Smooth muscle cell (in vitro differentiated cells): ENCODE results near the gene TSKS. TPM values are rescaled to one million over a fixed set of nuclear protein-coding genes. Genes with fewer than 3 reads are reported as not detected.

Experiments used
- DNase-seq: peaks from one replicate; lab custom pipeline; 2025; ENCODE audit not compliant: unreplicated experiment; lab: John Stamatoyannopoulos, UW
- H2AFZ ChIP-seq: fragments of 200-600 bp; sonication (generic); 2 replicates; pipeline ENCODE4 v1.6.0; 2016; ENCODE audit warnings: antibody characterized with exemption, low read depth, mild to moderate bottlenecking
- H3F3A ChIP-seq: fragments of 200-600 bp; sonication (generic); 2 replicates; pipeline ENCODE4 v1.6.0; 2017; ENCODE audit warnings: antibody characterized with exemption, low read depth
- H3K27ac ChIP-seq: fragments of 200-600 bp; sonication (generic); 2 replicates; pipeline ENCODE4 v1.5.1; 2016; ENCODE audit warnings: low read depth, mild to moderate bottlenecking
- H3K27me3 ChIP-seq: fragments of 200-600 bp; sonication (generic); 2 replicates; pipeline ENCODE4 v1.6.1; 2016; ENCODE audit warnings: low read depth, mild to moderate bottlenecking
- H3K36me3 ChIP-seq: fragments of 200-600 bp; sonication (generic); 2 replicates; pipeline ENCODE4 v1.5.1; 2016; ENCODE audit warnings: low read depth
- H3K4me1 ChIP-seq: fragments of 200-600 bp; sonication (generic); 2 replicates; pipeline ENCODE4 v1.5.1; 2016; ENCODE audit warnings: low read depth
- H3K4me2 ChIP-seq: fragments of 200-600 bp; sonication (generic); 2 replicates; pipeline ENCODE4 v1.6.0; 2016; ENCODE audit warnings: mild to moderate bottlenecking
- H3K4me3 ChIP-seq: fragments of 200-600 bp; sonication (generic); 2 replicates; pipeline ENCODE4 v1.5.1; 2016; ENCODE audit warnings: mild to moderate bottlenecking
- H3K79me2 ChIP-seq: fragments of 200-600 bp; sonication (generic); 2 replicates; pipeline ENCODE4 v1.6.0; 2016; ENCODE audit warnings: low read depth, mild to moderate bottlenecking
- H3K9ac ChIP-seq: fragments of 200-600 bp; sonication (generic); 2 replicates; pipeline ENCODE4 v1.6.0; 2016; ENCODE audit warnings: low read depth
- H3K9me3 ChIP-seq: fragments of 200-600 bp; sonication (generic); replicated peaks from 2 replicates; pipeline ENCODE4 v1.5.1; 2016; ENCODE audit warnings: low read depth
- H4K20me1 ChIP-seq: fragments of 200-600 bp; sonication (generic); 2 replicates; pipeline ENCODE4 v1.6.0; 2016; ENCODE audit warnings: low read depth
- CTCF ChIP-seq: fragments of 200-600 bp; sonication (generic); IDR thresholded peaks from 2 replicates; pipeline ENCODE4 v1.5.1; 2017; ENCODE audit warnings: borderline replicate concordance, mild to moderate bottlenecking, antibody characterized with exemption; ENCODE audit not compliant: insufficient read depth, poor library complexity, severe bottlenecking
- WGBS: methylation state at CpG from one replicate; pipeline ENCODE4 v1.1.7; 2016; ENCODE audit warnings: low lambda C conversion rate; 5-methylcytosine and 5-hydroxymethylcytosine counted together
- polyA plus RNA-seq: library from polyadenylated mRNA; unstranded; fragments of >200 nt; fragmentation: Nextera tagmentation; extraction: Ambion mirVana; gene quantifications from 2 replicates; pipeline ENCODE4 v1.2.1, GENCODE V29; 2016
- total RNA-seq: library from RNA; depleted of rRNA; stranded (reverse); fragments of >200 nt; gene quantifications from 2 replicates; pipeline ENCODE4 v1.2.3, GENCODE V29; 2014

Gene TSKS
- total and polyA plus RNA-seq, 2 experiments from 2014 or later = not detected

- Histone ChIP-seq H3K4me1 (no peaks in the 10 kb centered on the region), H3K4me3 (no peak overlapping the region), H3K36me3 (no peaks in the 10 kb centered on the region), H3K79me2 (no peaks in the 10 kb centered on the region), H3K27me3 (no peaks in the 10 kb centered on the region), H3F3A (no peaks in the 10 kb centered on the region), H3K27ac (no peak overlapping the region), H3K4me2 (no peak overlapping the region), H3K9me3 (no peaks in the 10 kb centered on the region), H2AFZ (no peak overlapping the region), H3K9ac (no peak overlapping the region), H4K20me1 (no peaks in the 10 kb centered on the region)
- 89% methylated on average over 3 of the region's 3 CpGs for WGBS
- TF ChIP-seq CTCF = no peak
- no peak for DNase-seq
Measured at GRCh38 chr19:49716154-49716553, 47.0 kb downstream of the TSKS start.

GRCh38 chr19:49713236-49713845 lies 49.8 kb downstream of the TSKS start:
- H3K27ac ChIP-seq = no peak overlapping the region
- no peak overlapping the region for H3K4me2 ChIP-seq
- no peaks in the 10 kb centered on the region for H3K36me3 ChIP-seq
- no peak overlapping the region for H3K9ac ChIP-seq
- H3K4me3 ChIP-seq = no peak overlapping the region
- no peaks in the 10 kb centered on the region for H3K9me3 ChIP-seq
- H4K20me1 ChIP-seq = no peaks in the 10 kb centered on the region
- TF ChIP-seq CTCF = no peak
- no peaks in the 10 kb centered on the region for H3K4me1 ChIP-seq
- no peaks in the 10 kb centered on the region for H3F3A ChIP-seq
- H3K27me3 ChIP-seq = no peaks in the 10 kb centered on the region
- H3K79me2 ChIP-seq = no peaks in the 10 kb centered on the region
- WGBS = 74% methylated on average over 6 of the region's 8 CpGs
- no peak for DNase-seq
- H2AFZ ChIP-seq = no peak overlapping the region

- Histone ChIP-seq H4K20me1 (no peaks in the 10 kb centered on the region), H2AFZ (no peak overlapping the region), H3K9ac (no peak overlapping the region), H3K79me2 (no peaks in the 10 kb centered on the region), H3K27ac (no peak overlapping the region), H3K4me2 (no peak overlapping the region), H3K36me3 (no peaks in the 10 kb centered on the region), H3K27me3 (no peaks in the 10 kb centered on the region), H3K4me3 (no peak overlapping the region), H3K4me1 (no peaks in the 10 kb centered on the region), H3F3A (no peaks in the 10 kb centered on the region), H3K9me3 (no peaks in the 10 kb centered on the region)
- no peak for DNase-seq
- TF ChIP-seq CTCF = no peak
- 53% methylated on average over 16 of the region's 20 CpGs for WGBS
Measured at GRCh38 chr19:49712397-49712859, 50.7 kb downstream of the TSKS start.

GRCh38 chr19:49710372-49710951 lies 52.6 kb downstream of the TSKS start:
- Histone ChIP-seq H3K27ac (no peak overlapping the region), H3K79me2 (no peaks in the 10 kb centered on the region), H4K20me1 (no peaks in the 10 kb centered on the region), H3K4me3 (no peak overlapping the region), H3K9me3 (no peaks in the 10 kb centered on the region), H3K27me3 (no peaks in the 10 kb centered on the region), H3K4me1 (no peaks in the 10 kb centered on the region), H3K9ac (no peak overlapping the region), H3F3A (no peaks in the 10 kb centered on the region), H2AFZ (no peak overlapping the region), H3K4me2 (no peak overlapping the region), H3K36me3 (no peaks in the 10 kb centered on the region)
- DNase-seq = no peak
- no peak for TF ChIP-seq CTCF
- 82% methylated on average over 20 of the region's 20 CpGs for WGBS
